Measurements from ENCODE around the gene FPR2. TPM values are rescaled to one million over a fixed set of nuclear protein-coding genes. Genes with fewer than 3 reads are reported as not detected.

Gene FPR2
- total RNA-seq, 4 donors from 2014 or later: 0.13 to 0.34 TPM; not detected in 2

DNA sequence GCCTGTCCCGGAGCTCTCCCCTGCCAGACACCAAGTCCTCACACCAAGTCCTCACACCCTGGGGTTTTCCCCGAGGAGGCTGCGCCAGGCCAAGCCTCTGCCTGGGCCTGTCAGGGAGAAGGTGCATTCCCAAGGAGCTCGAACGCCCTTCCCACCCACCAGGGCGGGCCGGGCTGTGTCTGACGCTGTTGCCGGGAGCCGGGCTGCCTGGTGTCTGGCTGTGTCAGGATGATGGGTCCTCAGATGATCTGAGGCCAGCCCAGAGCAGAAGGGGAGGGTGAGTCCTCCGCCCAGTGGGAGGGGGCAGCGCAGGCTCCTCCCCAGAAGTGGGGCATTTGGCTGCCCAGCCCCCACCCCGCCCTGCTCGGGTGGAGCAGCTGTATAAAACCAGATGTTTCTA lies 34.9 kb upstream of the FPR2 start:
- TF ChIP-seq POLR2A (IDR thresholded peaks at IDR 0.05): no peak
- H3K4me3 ChIP-seq (ENCODE audit: low read depth, poor library complexity, severe bottlenecking): no peak overlapping the region
- DNase-seq (ENCODE audit: low spot score in 2 of 2): peak; percentile 76 to 94
- intact Hi-C loops (cut with DNase I; ENCODE audit: low total_unique reads): no loop called here
- 10 to 15% methylated on average over 12 to 14 of the region's 14 CpGs for WGBS, 2 donors

GRCh38 chr19:51727349-51727880 lies 33.6 kb upstream of the FPR2 start:
- intact Hi-C loops (cut with DNase I; ENCODE audit: low total_unique reads): no loop called here
- WGBS, 2 donors: 65 to 73% methylated on average over 7 of the region's 7 CpGs

GRCh38 chr19:51729781-51730180 lies 31.2 kb upstream of the FPR2 start:
- no peak for TF ChIP-seq CTCF (IDR thresholded peaks at IDR 0.05)
- TF ChIP-seq POLR2A (IDR thresholded peaks at IDR 0.05): no peak
- intact Hi-C loops (cut with DNase I; ENCODE audit: low total_unique reads): no loop called here
- H3K4me3 ChIP-seq (ENCODE audit: low read depth, poor library complexity, severe bottlenecking): no peak overlapping the region
- no peak for DNase-seq (ENCODE audit: low spot score in 2 of 2)
- WGBS, 2 donors: 52 to 56% methylated on average over 2 of the region's 2 CpGs

More at GRCh38 chr19:51727349-51727880, 33.6 kb upstream of the FPR2 start:
- DNase-seq (ENCODE audit: low spot score in 2 of 2): no peak
- H3K4me3 ChIP-seq (ENCODE audit: low read depth, poor library complexity, severe bottlenecking): no peak overlapping the region
- TF ChIP-seq CTCF (IDR thresholded peaks at IDR 0.05) (no peak), POLR2A (IDR thresholded peaks at IDR 0.05) (no peak)

DNA sequence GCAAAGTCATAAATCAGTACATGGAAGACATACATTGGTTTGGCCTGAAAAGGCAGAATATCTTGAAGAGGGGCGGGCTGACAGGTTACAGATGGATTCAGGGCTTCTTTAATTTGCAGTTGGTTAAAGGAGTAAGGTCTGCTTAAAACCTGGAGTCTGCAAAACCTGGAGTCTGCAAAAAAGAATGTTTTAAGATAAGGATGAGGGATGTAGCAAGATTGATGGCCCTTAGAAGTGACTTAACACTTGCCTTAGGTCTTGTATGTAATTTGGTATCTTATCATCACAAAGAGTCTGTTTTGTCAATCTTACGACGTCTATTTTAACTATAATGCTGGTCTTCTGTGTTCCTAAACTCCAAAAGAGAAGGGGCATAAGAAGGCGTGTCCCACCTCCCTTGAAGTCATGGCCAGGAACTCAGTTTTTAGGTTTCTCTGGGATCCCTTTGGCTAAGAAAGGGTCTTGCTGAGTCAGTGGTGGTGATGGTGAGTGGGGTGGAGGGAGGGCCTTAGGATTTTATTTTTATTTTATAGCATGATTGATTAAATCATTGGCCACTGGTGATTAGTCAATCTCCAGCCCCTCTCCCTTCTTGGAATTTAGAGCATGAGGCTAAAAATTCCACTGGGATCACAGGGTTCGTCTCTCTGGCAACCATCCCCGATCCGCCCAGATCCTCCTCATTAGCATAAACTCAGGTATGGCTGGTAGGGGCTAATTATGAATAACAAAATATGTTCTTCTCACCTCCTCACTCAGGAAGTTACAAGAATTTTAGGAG lies 27.0 kb upstream of the FPR2 start:
- no peak overlapping the region for H3K4me3 ChIP-seq (ENCODE audit: low read depth, poor library complexity, severe bottlenecking)
- TF ChIP-seq CTCF (IDR thresholded peaks at IDR 0.05): no peak
- no peak for TF ChIP-seq POLR2A (IDR thresholded peaks at IDR 0.05)
- WGBS, 2 donors: 59 to 63% methylated on average over 7 of the region's 7 CpGs
- DNase-seq (ENCODE audit: low spot score in 2 of 2): no peak
- intact Hi-C loops (cut with DNase I; ENCODE audit: low total_unique reads): no loop called here

- DNase-seq (ENCODE audit: low spot score in 2 of 2): peak in 1 of 2 donors; percentile 42
- TF ChIP-seq POLR2A (IDR thresholded peaks at IDR 0.05) (no peak), CTCF (IDR thresholded peaks at IDR 0.05) (no peak)
- intact Hi-C loops (cut with DNase I; ENCODE audit: low total_unique reads): no loop called here
- 59 to 71% methylated on average over 10 of the region's 10 CpGs for WGBS, 2 donors
- H3K4me3 ChIP-seq (ENCODE audit: low read depth, poor library complexity, severe bottlenecking): no peak overlapping the region
Measured at GRCh38 chr19:51735759-51736449, 25.1 kb upstream of the FPR2 start.

GRCh38 chr19:51737389-51737788 lies 23.6 kb upstream of the FPR2 start:
- 90 to 93% methylated on average over 3 of the region's 3 CpGs for WGBS, 2 donors
- no peak for DNase-seq (ENCODE audit: low spot score in 2 of 2)
- H3K4me3 ChIP-seq (ENCODE audit: low read depth, poor library complexity, severe bottlenecking): no peak overlapping the region
- intact Hi-C loops (cut with DNase I; ENCODE audit: low total_unique reads): no loop called here
- TF ChIP-seq CTCF (IDR thresholded peaks at IDR 0.05) (no peak), POLR2A (IDR thresholded peaks at IDR 0.05) (no peak)
